ENCODE data around the gene KCNJ12.
"Not testable (repeated sequence)": the region's sequence is repeated elsewhere in the genome, so short reads cannot be mapped to it uniquely, and the experiment has no call there.

The KCNJ12 gene

GRCh38 chr17:21376081-21376758, at the start of gene KCNJ12:
TSS of gene KCNJ12 (plus strand) at chr17:21376357. CDS start at chr17:21415343, 38,986 bp downstream.
- DNase-seq (ENCODE audit: low read depth in 3 of 3), result no peak

GRCh38 chr17:21327921-21328320, 48.2 kb upstream of the KCNJ12 start:
- DNase-seq (ENCODE audit: low read depth in 3 of 3), result not testable (repeated sequence)

GRCh38 chr17:21328778-21329177, 47.4 kb upstream of the KCNJ12 start:
- DNase-seq (ENCODE audit: low read depth in 3 of 3), result not testable (repeated sequence)

- DNase-seq (ENCODE audit: low read depth in 3 of 3), result no peak
Measured at GRCh38 chr17:21330436-21331160, 45.6 kb upstream of the KCNJ12 start.

- DNase-seq (ENCODE audit: low read depth in 3 of 3), result not testable (repeated sequence)
Measured at GRCh38 chr17:21336541-21337294, 39.4 kb upstream of the KCNJ12 start.

GRCh38 chr17:21337981-21338625, 38.1 kb upstream of the KCNJ12 start:
- DNase-seq (ENCODE audit: low read depth in 3 of 3), result not testable (repeated sequence)

GRCh38 chr17:21339011-21339410, 37.1 kb upstream of the KCNJ12 start:
- DNase-seq (ENCODE audit: low read depth in 3 of 3), result no peak

GRCh38 chr17:21339571-21339970, 36.6 kb upstream of the KCNJ12 start:
- DNase-seq (ENCODE audit: low read depth in 3 of 3), result not testable (repeated sequence)

GRCh38 chr17:21340407-21340806, 35.8 kb upstream of the KCNJ12 start:
- DNase-seq (ENCODE audit: low read depth in 3 of 3), result not testable (repeated sequence)

- DNase-seq (ENCODE audit: low read depth in 3 of 3), result not testable (repeated sequence)
Measured at GRCh38 chr17:21341279-21341678, 34.9 kb upstream of the KCNJ12 start.

GRCh38 chr17:21341925-21342540, 34.1 kb upstream of the KCNJ12 start:
- not testable (repeated sequence) for DNase-seq (ENCODE audit: low read depth in 3 of 3)

- DNase-seq (ENCODE audit: low read depth in 3 of 3), result not testable (repeated sequence)
Measured at GRCh38 chr17:21343061-21343949, 32.9 kb upstream of the KCNJ12 start.

- not testable (repeated sequence) for DNase-seq (ENCODE audit: low read depth in 3 of 3)
Measured at GRCh38 chr17:21344801-21345200, 31.4 kb upstream of the KCNJ12 start.

GRCh38 chr17:21345236-21345635, 30.9 kb upstream of the KCNJ12 start:
- DNase-seq (ENCODE audit: low read depth in 3 of 3), result no peak

GRCh38 chr17:21346107-21346506, 30.1 kb upstream of the KCNJ12 start:
- not testable (repeated sequence) for DNase-seq (ENCODE audit: low read depth in 3 of 3)

- not testable (repeated sequence) for DNase-seq (ENCODE audit: low read depth in 3 of 3)
Measured at GRCh38 chr17:21346651-21347250, 29.4 kb upstream of the KCNJ12 start.

- not testable (repeated sequence) for DNase-seq (ENCODE audit: low read depth in 3 of 3)
Measured at GRCh38 chr17:21347660-21348059, 28.5 kb upstream of the KCNJ12 start.

GRCh38 chr17:21348081-21348925, 27.9 kb upstream of the KCNJ12 start:
- DNase-seq (ENCODE audit: low read depth in 3 of 3), result not testable (repeated sequence)

- DNase-seq (ENCODE audit: low read depth in 3 of 3), result not testable (repeated sequence)
Measured at GRCh38 chr17:21348926-21349261, 27.3 kb upstream of the KCNJ12 start.
